ENCODE data around the gene SLC28A3.

Gene SLC28A3

DNA sequence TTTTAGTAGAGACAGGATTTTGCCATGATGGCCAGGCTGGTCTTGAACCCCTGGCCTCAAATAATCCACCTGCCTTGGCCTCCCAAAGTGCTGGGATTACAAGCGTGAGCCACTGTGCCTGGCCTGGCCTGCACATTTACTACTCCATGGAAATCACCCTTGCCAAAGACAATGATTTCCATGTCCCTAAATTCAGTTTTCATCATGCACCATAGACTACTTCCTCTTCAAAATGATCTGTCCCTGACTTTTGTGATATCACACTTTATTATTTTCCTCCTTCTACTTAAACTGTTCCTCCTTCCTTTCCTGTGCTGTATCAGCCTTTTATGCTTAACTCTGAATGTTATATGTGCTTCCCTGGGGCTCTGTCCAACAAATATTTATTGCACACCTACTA lies 20.3 kb downstream of the SLC28A3 start:
- no peak for TF ChIP-seq CTCF (IDR thresholded peaks at IDR 0.05; ENCODE audit: control extremely low read depth, extremely low read depth, low read depth, missing control alignments)
- no peak for DNase-seq (ENCODE audit: extremely low spot score)
- ChIA-PET CTCF (interaction anchor here (0.9 kb wide), 1 partner anchor 190 kb away, joined by 3 read pairs; no protein-coding TSS in a partner anchor), POLR2A (no interaction called here)

- ChIA-PET CTCF (no interaction called here), POLR2A (no interaction called here)
- no peak for TF ChIP-seq CTCF (IDR thresholded peaks at IDR 0.05; ENCODE audit: control extremely low read depth, extremely low read depth, low read depth, missing control alignments)
- no peak for DNase-seq (ENCODE audit: extremely low spot score)
Measured at GRCh38 chr9:84319632-84320031, 20.9 kb downstream of the SLC28A3 start.

- no peak for DNase-seq (ENCODE audit: extremely low spot score)
- TF ChIP-seq CTCF (IDR thresholded peaks at IDR 0.05; ENCODE audit: control extremely low read depth, extremely low read depth, low read depth, missing control alignments) = no peak
- ChIA-PET CTCF (interaction anchor here (1.0 kb wide), 1 partner anchor 9 kb away, joined by 3 read pairs; no protein-coding TSS in a partner anchor), POLR2A (no interaction called here)
Measured at GRCh38 chr9:84318981-84319380, 21.6 kb downstream of the SLC28A3 start.

- no peak for DNase-seq (ENCODE audit: extremely low spot score)
- POLR2A ChIA-PET = no interaction called here
- CTCF ChIA-PET = interaction anchor here (0.7 to 4.3 kb wide), 5 partner anchors 9 to 381 kb away, joined by 3 to 36 read pairs (median 3); no protein-coding TSS in a partner anchor
- peak; percentile 28 for TF ChIP-seq CTCF (IDR thresholded peaks at IDR 0.05; ENCODE audit: control extremely low read depth, extremely low read depth, low read depth, missing control alignments)
Measured at GRCh38 chr9:84317563-84317962, 23.0 kb downstream of the SLC28A3 start.

DNA sequence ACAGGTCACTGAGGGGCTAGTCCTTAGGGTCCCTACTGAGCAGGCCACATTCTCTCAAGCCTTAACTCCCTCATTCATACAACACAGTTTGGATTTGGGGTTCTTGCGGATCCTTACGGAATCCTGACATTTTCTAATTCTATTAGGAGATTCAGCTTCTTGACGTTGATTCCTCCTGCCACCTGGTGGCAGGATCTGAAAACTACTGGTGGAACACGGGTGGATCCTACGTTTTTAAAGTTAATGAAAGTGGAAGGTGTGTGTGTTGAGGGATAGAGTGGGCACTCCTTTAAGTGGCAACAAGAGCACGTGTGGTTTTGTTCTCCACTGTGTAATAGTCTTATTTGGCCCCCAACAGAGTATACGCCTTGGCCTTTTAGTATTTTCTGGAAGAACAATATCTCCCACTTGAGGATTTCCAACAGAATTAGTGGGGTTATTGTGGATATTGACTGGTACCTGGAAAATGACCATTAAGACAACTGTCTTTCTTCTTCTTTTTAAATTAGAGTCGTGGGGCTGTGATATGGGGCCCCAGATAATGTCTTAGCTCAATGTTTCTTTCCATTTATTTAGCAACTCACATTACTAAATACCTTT lies 25.2 kb downstream of the SLC28A3 start:
- DNase-seq (ENCODE audit: extremely low spot score) = peak; percentile 59
- POLR2A ChIA-PET = interaction anchor here (0.6 kb wide), 2 partner anchors 331 to 691 kb away, joined by 3 read pairs; no protein-coding TSS in a partner anchor
- peak; percentile 84 for TF ChIP-seq CTCF (IDR thresholded peaks at IDR 0.05; ENCODE audit: control extremely low read depth, extremely low read depth, low read depth, missing control alignments)
- CTCF ChIA-PET = interaction anchor here (0.7 to 4.3 kb wide), 31 partner anchors 8 to 981 kb away, joined by 3 to 36 read pairs (median 6); no protein-coding TSS in a partner anchor

DNA sequence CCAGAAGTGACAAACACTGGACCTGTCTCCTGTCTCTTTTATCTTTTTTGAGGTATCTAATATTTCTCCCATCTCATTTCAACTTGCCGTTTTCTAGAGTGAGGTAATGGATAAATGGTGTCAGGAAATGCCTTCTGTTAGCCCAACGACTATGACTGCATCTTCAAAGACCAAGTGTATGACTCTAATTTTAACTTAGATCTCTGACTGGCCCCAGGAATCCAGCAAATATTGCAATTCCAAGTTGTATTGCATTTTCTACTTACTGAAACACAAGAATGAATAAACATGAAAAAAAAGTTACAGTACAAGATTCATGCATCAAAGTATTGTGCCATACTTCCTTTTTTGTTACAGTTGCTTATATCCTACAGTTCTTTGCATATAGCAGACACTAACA lies 26.3 kb downstream of the SLC28A3 start:
- CTCF ChIA-PET = interaction anchor here (0.7 to 4.3 kb wide), 14 partner anchors 10 to 694 kb away, joined by 3 to 36 read pairs (median 8); partner anchors contain the start of gene KIF27
- TF ChIP-seq CTCF (IDR thresholded peaks at IDR 0.05; ENCODE audit: control extremely low read depth, extremely low read depth, low read depth, missing control alignments) = no peak
- DNase-seq (ENCODE audit: extremely low spot score) = no peak
- POLR2A ChIA-PET = interaction anchor here (0.7 kb wide), 1 partner anchor 358 kb away, joined by 7 read pairs; a partner anchor contains a TSS
